ENCODE data around the gene GSC2.

DNA sequence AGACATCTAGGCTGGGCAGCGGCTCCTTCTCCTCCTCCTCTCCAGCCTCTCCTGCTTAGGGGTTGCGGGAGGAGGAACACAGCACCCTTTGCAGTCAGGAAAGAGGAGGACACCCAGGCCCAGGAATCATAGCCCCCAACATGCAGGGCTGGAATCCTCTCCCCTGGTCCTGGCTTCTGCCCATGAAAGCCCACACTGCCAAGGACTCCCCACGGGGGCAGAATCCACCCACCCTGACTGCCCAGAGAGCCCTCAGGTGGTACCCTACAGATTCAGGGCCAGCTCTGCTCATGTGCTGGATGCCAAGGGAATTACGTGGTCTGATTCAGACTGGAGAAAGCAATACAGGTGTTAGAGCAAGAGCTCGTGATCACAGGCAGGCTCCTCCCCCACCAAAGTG lies 10.1 kb downstream of the GSC2 start:
- TF ChIP-seq, protein P1, sequence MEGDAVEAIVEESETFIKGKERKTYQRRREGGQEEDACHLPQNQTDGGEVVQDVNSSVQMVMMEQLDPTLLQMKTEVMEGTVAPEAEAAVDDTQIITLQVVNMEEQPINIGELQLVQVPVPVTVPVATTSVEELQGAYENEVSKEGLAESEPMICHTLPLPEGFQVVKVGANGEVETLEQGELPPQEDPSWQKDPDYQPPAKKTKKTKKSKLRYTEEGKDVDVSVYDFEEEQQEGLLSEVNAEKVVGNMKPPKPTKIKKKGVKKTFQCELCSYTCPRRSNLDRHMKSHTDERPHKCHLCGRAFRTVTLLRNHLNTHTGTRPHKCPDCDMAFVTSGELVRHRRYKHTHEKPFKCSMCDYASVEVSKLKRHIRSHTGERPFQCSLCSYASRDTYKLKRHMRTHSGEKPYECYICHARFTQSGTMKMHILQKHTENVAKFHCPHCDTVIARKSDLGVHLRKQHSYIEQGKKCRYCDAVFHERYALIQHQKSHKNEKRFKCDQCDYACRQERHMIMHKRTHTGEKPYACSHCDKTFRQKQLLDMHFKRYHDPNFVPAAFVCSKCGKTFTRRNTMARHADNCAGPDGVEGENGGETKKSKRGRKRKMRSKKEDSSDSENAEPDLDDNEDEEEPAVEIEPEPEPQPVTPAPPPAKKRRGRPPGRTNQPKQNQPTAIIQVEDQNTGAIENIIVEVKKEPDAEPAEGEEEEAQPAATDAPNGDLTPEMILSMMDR (IDR thresholded peaks at IDR 0.05), result no peak
- TF ChIP-seq EZH2phosphoT487 (IDR thresholded peaks at IDR 0.05), result no peak
- TF ChIP-seq EZH2 (IDR thresholded peaks at IDR 0.05), result no peak

Data from neural progenitor cell (in vitro differentiated cells).